Bronchial epithelial cell (primary cell): Measurements from ENCODE around the gene FPR3. TPM values are rescaled to one million over a fixed set of nuclear protein-coding genes. Genes with fewer than 3 reads are reported as not detected.
A peak's percentile ranks its signal among the peaks of the same experiment; 100 is the strongest.

ENCODE experiments used
- DNase-seq: peaks from one replicate; pipeline ENCODE4 v3.0.0-alpha.2; 2010; ENCODE audit warnings: low read depth
- FAIRE-seq: peaks from 2 replicates; lab custom pipeline; 2011; peaks lifted over from hg19 to GRCh38; lab: Jason Lieb, UNC
- H3K27me3 ChIP-seq: 2 replicates; pipeline ENCODE4 v1.5.1; 2011; ENCODE audit warnings: low read length; ENCODE audit not compliant: control insufficient read depth, insufficient read depth
- H3K36me3 ChIP-seq: 2 replicates; pipeline ENCODE4 v1.5.1; 2011; ENCODE audit warnings: low read length; ENCODE audit not compliant: control insufficient read depth, insufficient read depth
- H3K4me3 ChIP-seq: 2 replicates; pipeline ENCODE4 v1.5.1; 2011; ENCODE audit warnings: mild to moderate bottlenecking, low read depth, low read length, control low read depth
- CTCF ChIP-seq: IDR thresholded peaks from 2 replicates; pipeline ENCODE4 v1.5.1; 2011; ENCODE audit warnings: mild to moderate bottlenecking, moderate library complexity, low read length, control low read depth, inconsistent platforms; ENCODE audit not compliant: insufficient read depth, severe bottlenecking
- total RNA-seq: library from RNA; depleted of rRNA; stranded (reverse); fragments of >200 nt; gene quantifications from 2 replicates; pipeline ENCODE4 v1.2.1, GENCODE V29; 2014

FPR3 gene
- total RNA-seq, 1 donor from 2014 or later, result not detected

- FAIRE-seq (no peak), DNase-seq (no peak)
- H3K36me3 ChIP-seq, result no peaks in the 10 kb centered on the region
- TF ChIP-seq CTCF, result no peak
- no peaks in the 10 kb centered on the region for H3K27me3 ChIP-seq
- no peak overlapping the region for H3K4me3 ChIP-seq
Measured at GRCh38 chr19:51796195-51796679, 1.3 kb downstream of the FPR3 start.

- no peak for TF ChIP-seq CTCF
- FAIRE-seq, result no peak
- no peaks in the 10 kb centered on the region for H3K36me3 ChIP-seq
- no peaks in the 10 kb centered on the region for H3K27me3 ChIP-seq
- no peak for DNase-seq
- H3K4me3 ChIP-seq, result no peak overlapping the region
Measured at GRCh38 chr19:51797480-51797879, 2.5 kb downstream of the FPR3 start.

GRCh38 chr19:51798062-51798461 is 3.1 kb downstream of the FPR3 start:
- Histone ChIP-seq H3K27me3 (no peaks in the 10 kb centered on the region), H3K4me3 (no peak overlapping the region), H3K36me3 (no peaks in the 10 kb centered on the region)
- DNase-seq, result no peak
- no peak for TF ChIP-seq CTCF
- FAIRE-seq, result no peak

GRCh38 chr19:51799034-51799773 is 4.2 kb downstream of the FPR3 start:
- Histone ChIP-seq H3K27me3 (no peaks in the 10 kb centered on the region), H3K4me3 (no peak overlapping the region), H3K36me3 (no peaks in the 10 kb centered on the region)
- no peak for TF ChIP-seq CTCF
- DNase-seq, result peak; percentile 76
- no peak for FAIRE-seq

GRCh38 chr19:51799774-51800472 is 5.0 kb downstream of the FPR3 start:
- DNase-seq (no peak), FAIRE-seq (no peak)
- H3K4me3 ChIP-seq, result no peak overlapping the region
- H3K36me3 ChIP-seq, result no peaks in the 10 kb centered on the region
- TF ChIP-seq CTCF, result no peak
- no peaks in the 10 kb centered on the region for H3K27me3 ChIP-seq
